Stomach (tissue), 9 donors: ENCODE results near the gene NR2F1-AS1. TPM values are rescaled to one million over a fixed set of nuclear protein-coding genes. Genes with fewer than 3 reads are reported as not detected.

Experiments
- DNase-seq, 2 donors: peaks; one replicate each; pipeline versions ENCODE4 v3.0.0 to v3.0.0-alpha.2; 2013 to 2019
- H3K27ac ChIP-seq, 5 donors: fragments of 200-600 bp in 4 of 5; sonication (generic) in 4 of 5; one replicate each; pipeline ENCODE4 v1.5.1; 2013 to 2019; ENCODE audit warnings: mild to moderate bottlenecking in 1 of 5, moderate library complexity in 1 of 5
- H3K27me3 ChIP-seq, 3 donors: fragments of 200-600 bp; sonication (generic); one replicate each; pipeline ENCODE4 v1.5.1; 2017 to 2019; ENCODE audit warnings: mixed run types in 1 of 3
- H3K36me3 ChIP-seq, 4 donors: fragments of 200-600 bp; sonication (generic); 1 replicate in 3 of 4; 2 replicates in 1 of 4; pipeline ENCODE4 v1.5.1; 2016 to 2019
- H3K4me1 ChIP-seq, 4 donors: fragments of 200-600 bp; sonication (generic); one replicate each; pipeline ENCODE4 v1.5.1; 2016 to 2019
- H3K4me3 ChIP-seq, 4 donors: fragments of 200-600 bp; sonication (generic) in 3 of 4; one replicate each; pipeline ENCODE4 v1.5.1; 2016 to 2019; ENCODE audit warnings: mild to moderate bottlenecking in 1 of 4
- H3K9me3 ChIP-seq, 4 donors: fragments of 200-600 bp; sonication (generic); one replicate each; pipeline ENCODE4 v1.5.1; 2016 to 2019
- EP300 ChIP-seq: sonication (generic); formaldehyde crosslinking; IDR thresholded peaks from one replicate; pipeline ENCODE4 v1.6.1; 2017; ENCODE audit warnings: antibody characterized with exemption
- POLR2A ChIP-seq, 4 donors: fragments of 450-650 bp; IDR thresholded peaks; one replicate each; pipeline ENCODE4 v1.6.1; 2016; ENCODE audit warnings: antibody characterized with exemption in 4 of 4, control low read depth in 2 of 4, mild to moderate bottlenecking in 1 of 4, moderate library complexity in 1 of 4
- POLR2AphosphoS5 ChIP-seq, 3 donors: sonication (generic); formaldehyde crosslinking; IDR thresholded peaks; one replicate each; pipeline ENCODE4 v1.6.1; 2016; ENCODE audit warnings: antibody characterized with exemption in 3 of 3
- WGBS, 5 donors: extraction: QIAGEN DNeasy Blood & Tissue Kit in 3 of 5; methylation state at CpG; one replicate each; pipeline versions ENCODE4 v1.1.5 to v1.1.7; 2013 to 2018; 5-methylcytosine and 5-hydroxymethylcytosine counted together
- intact Hi-C: fragments of 100-400 bp; cut with DNase I; formaldehyde crosslinking; loops from one replicate; pipeline ENCODE4 v1.15.1; 2023; ENCODE audit warnings: low total_unique reads
- polyA plus RNA-seq, 3 donors: library from polyadenylated mRNA; stranded (reverse); fragments of 200-250 nt; gene quantifications; one replicate each; pipeline ENCODE4 v1.2.3, GENCODE V29; 2013
- total RNA-seq, 5 donors: library from RNA; depleted of rRNA; stranded (reverse); fragments of >200 nt; gene quantifications; one replicate each; pipeline versions ENCODE4 v1.1.0 to v1.2.3, GENCODE V29; 2014 to 2016
- TF ChIP-seq, protein P1 (sequence below), 7 experiments: fragments of 450-650 bp in 4 of 7; fragments of 200-600 bp in 3 of 7; sonication (generic) in 3 of 7; IDR thresholded peaks; one replicate each; pipeline ENCODE4 v1.5.1; 2016 to 2019; ENCODE audit warnings: antibody characterized with exemption in 7 of 7, control low read depth in 2 of 7, mild to moderate bottlenecking in 1 of 7
- donor health status: healthy with polysubstance abuse.
- donor health status: Bipolar disorder and iron deficiency.
- donor health status: healthy.

Gene NR2F1-AS1
- total and polyA plus RNA-seq, 8 donors = 4.3 to 40.8 (median 14.2) TPM

DNA sequence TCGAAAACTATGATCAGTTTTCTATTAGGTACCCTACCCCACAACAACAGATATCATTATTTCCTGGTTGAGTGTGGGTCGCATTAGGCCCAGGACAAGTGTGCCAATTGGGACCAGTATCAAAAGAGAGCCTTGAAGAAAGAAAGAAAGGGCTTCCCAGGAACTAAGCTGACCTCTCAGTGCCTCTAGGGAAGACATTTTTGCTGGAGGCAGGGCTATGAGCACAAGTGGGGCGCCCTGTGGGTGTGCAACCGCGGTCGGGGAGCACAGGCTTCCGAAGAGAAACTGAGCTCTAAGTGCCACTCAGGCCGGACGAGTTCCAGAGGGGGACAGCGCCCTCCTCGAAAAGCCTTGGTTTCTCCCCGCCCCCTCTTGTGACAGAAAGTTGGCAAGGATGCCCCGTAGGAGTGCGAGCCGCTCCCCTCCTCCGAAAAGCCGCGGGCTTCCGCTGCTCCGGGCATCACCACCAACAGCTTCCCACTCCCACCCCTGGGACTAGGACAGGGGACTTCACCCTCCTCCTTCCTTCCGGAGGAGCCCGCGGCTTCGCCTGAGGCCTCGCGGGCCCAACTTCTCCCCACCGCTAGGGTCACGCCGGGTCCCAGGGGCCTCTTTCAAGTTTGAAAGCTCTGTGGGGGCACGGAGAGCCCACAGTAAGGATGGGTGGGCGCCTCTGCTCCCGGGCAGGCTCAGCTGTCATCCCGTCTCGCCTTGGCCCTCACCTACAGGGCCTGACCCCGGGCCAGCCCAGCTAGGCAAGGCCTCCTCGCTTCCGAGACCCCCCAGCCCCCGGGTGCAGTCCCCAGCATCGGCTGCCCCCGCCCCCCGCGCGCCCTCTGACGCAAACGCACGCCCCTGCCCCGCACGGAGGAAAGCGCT, 2.0 kb downstream of the NR2F1-AS1 start:
- Histone ChIP-seq H3K9me3 (no peaks in the 10 kb centered on the region), H3K27me3 (peaks cover 0 to 96% (median 66%) of the 10 kb centered on the region in 3 donors), H3K4me3 (peak overlapping the region; percentile 52 to 64 (median 61)), H3K27ac (peak overlapping the region; percentile 43 to 95 (median 88)), H3K4me1 (peaks cover 33 to 70% (median 48%) of the 10 kb centered on the region in 4 donors), H3K36me3 (no peaks in the 10 kb centered on the region)
- TF ChIP-seq POLR2AphosphoS5 (IDR thresholded peaks at IDR 0.05) = peak in 2 of 3 donors; percentile 15 to 31
- TF ChIP-seq, protein P1, sequence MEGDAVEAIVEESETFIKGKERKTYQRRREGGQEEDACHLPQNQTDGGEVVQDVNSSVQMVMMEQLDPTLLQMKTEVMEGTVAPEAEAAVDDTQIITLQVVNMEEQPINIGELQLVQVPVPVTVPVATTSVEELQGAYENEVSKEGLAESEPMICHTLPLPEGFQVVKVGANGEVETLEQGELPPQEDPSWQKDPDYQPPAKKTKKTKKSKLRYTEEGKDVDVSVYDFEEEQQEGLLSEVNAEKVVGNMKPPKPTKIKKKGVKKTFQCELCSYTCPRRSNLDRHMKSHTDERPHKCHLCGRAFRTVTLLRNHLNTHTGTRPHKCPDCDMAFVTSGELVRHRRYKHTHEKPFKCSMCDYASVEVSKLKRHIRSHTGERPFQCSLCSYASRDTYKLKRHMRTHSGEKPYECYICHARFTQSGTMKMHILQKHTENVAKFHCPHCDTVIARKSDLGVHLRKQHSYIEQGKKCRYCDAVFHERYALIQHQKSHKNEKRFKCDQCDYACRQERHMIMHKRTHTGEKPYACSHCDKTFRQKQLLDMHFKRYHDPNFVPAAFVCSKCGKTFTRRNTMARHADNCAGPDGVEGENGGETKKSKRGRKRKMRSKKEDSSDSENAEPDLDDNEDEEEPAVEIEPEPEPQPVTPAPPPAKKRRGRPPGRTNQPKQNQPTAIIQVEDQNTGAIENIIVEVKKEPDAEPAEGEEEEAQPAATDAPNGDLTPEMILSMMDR (IDR thresholded peaks at IDR 0.05) = no peak
- intact Hi-C loops = no loop called here
- peak in 1 of 2 donors; percentile 83 for DNase-seq
- WGBS, 5 donors = 8 to 19% (median 14%) methylated on average over 29 to 49 of the region's 49 CpGs

DNA sequence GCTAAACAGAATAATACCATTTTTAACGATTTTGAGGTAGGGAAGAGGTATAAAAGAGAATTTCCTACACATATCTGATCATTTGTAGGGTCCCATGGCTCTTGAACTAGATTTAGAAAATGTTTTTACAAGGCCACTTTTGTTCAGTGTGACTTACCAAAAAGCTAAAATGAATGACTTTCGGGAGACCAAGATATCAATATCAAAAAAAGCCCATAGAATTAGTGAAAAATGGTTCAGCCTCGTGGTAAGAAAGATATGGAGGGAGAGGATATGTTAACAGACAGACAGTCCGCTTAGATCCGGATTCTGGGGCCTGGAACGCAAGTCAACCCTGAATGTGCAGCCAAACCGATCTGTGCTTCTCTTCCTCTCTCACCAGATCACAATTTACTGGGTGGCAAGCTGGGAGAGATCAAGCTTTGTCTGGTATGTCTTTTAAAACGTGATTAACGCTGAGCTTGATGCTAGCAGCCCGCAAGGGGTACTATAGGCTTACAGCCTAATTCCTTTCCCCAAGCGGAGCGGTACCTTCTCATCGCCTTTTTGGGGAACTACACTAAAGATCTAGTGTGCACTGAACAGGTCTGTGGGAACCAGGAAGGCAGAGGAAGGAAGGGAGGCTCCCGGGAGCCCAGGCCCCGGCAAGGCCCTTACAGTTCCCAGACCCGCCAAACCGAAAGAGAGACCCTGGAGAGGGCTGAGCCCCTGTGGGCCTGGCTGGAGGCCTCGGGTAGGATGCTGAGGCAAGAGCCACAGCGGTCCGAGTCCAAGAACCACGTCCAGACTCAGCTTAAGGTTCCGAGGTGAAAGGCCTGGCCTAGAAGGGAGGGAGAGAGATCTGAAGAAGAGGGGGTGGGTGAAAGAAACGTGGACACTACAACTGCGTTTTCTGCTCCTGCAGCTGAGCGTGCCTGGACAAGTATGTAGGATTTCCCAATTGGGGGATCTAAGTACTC, 2.9 kb downstream of the NR2F1-AS1 start:
- peak overlapping the region; percentile 52 to 64 (median 61) for H3K4me3 ChIP-seq
- no peaks in the 10 kb centered on the region for H3K9me3 ChIP-seq
- 53 to 72% (median 68%) methylated on average over 24 to 25 of the region's 25 CpGs for WGBS, 5 donors
- peaks cover 26 to 63% (median 44%) of the 10 kb centered on the region in 4 donors for H3K4me1 ChIP-seq
- no peaks in the 10 kb centered on the region for H3K36me3 ChIP-seq
- DNase-seq = peak in 1 of 2 donors; percentile 57
- H3K27me3 ChIP-seq = peaks cover 0 to 96% (median 66%) of the 10 kb centered on the region in 3 donors
- H3K27ac ChIP-seq = peak overlapping the region; percentile 16 to 95 (median 88)
- intact Hi-C loops = no loop called here
- TF ChIP-seq EP300 = no peak
- no peak for TF ChIP-seq POLR2AphosphoS5 (IDR thresholded peaks at IDR 0.05)
- no peak for TF ChIP-seq POLR2A (IDR thresholded peaks at IDR 0.05)
- TF ChIP-seq, protein P1 (IDR thresholded peaks at IDR 0.05) = no peak

DNA sequence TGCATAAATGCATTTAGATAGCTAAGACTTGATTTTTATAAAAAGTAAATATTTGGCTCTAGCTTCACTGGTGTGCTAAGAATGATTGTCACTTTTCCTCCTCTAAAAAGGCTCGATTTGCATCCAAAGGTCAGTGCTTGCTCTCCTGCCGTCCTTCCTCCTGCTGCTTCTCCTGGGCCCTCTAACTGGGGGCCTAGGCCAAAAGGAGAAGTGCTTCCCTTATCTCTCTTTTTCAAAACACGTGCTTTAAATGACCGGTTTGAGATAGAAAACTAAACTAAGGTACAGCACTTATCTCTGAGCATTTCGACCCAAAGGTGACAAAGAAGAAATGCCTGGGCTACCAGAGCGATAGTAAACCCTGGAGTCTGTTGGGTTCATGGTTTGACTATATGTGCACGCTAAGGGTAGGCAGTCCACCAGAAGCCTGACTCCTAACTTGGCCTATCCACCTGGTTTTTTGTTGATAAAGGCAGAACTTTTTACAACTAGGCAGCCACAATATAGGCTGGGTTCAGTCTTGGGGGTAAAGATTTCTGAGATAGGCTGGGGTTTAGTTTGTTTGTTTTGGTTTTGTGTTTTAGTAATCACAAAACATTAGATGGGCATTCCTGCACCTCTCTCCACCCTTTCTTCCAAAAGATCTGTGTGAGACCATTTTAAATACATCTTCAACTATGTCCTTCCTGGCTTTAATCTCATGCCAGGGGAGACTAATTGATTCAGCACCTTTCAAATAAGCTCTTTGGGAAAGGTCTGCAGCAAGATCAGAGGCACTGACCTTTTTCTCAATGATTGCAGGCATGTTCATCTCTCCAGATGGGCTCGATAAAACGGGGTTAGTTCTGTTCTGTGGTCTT, 3.8 kb downstream of the NR2F1-AS1 start:
- Histone ChIP-seq H3K4me1 (peaks cover 21 to 64% (median 44%) of the 10 kb centered on the region in 4 donors), H3K27me3 (peaks cover 0 to 96% (median 66%) of the 10 kb centered on the region in 3 donors), H3K4me3 (no peak overlapping the region), H3K27ac (peak overlapping the region in 4 of 5 donors; percentile 88 to 95 (median 90)), H3K9me3 (no peaks in the 10 kb centered on the region), H3K36me3 (no peaks in the 10 kb centered on the region)
- WGBS, 5 donors = 37 to 53% (median 42%) methylated on average over 9 of the region's 9 CpGs
- no peak for DNase-seq
- TF ChIP-seq, protein P1 (IDR thresholded peaks at IDR 0.05) = no peak
- TF ChIP-seq POLR2AphosphoS5 (IDR thresholded peaks at IDR 0.05) = no peak
- TF ChIP-seq EP300 = no peak
- TF ChIP-seq POLR2A (IDR thresholded peaks at IDR 0.05) = no peak
- intact Hi-C loops = no loop called here
